HUES48 (cell line): ENCODE measurements around the gene AMMECR1.
"Not testable (repeated sequence)": the region's sequence is repeated elsewhere in the genome, so short reads cannot be mapped to it uniquely, and the experiment has no call there.

Experiments
- H3K27ac ChIP-seq: one replicate; pipeline ENCODE4 v1.7.0; 2013; ENCODE audit warnings: low read depth, low read length, inconsistent platforms
- H3K27me3 ChIP-seq: 2 replicates; pipeline ENCODE4 v1.6.1; 2013; ENCODE audit warnings: mild to moderate bottlenecking, low read length; ENCODE audit not compliant: control insufficient read depth, insufficient read depth
- H3K36me3 ChIP-seq: 2 replicates; pipeline ENCODE4 v1.6.1; 2013; ENCODE audit warnings: low read length; ENCODE audit not compliant: control insufficient read depth, insufficient read depth
- H3K4me1 ChIP-seq: 2 replicates; pipeline ENCODE4 v1.6.1; 2013; ENCODE audit warnings: mild to moderate bottlenecking, low read length; ENCODE audit not compliant: control insufficient read depth, insufficient read depth
- H3K4me3 ChIP-seq: 2 replicates; pipeline ENCODE4 v1.5.1; 2013; ENCODE audit warnings: mild to moderate bottlenecking, low read depth, low read length
- H3K9ac ChIP-seq: 2 replicates; pipeline ENCODE4 v1.6.1; 2013; ENCODE audit warnings: mild to moderate bottlenecking, low read depth, low read length, moderate library complexity
- H3K9me3 ChIP-seq: 2 replicates; pipeline ENCODE4 v1.6.1; 2013; ENCODE audit warnings: low read length; ENCODE audit not compliant: control insufficient read depth, insufficient read depth

The AMMECR1 gene

GRCh38 chrX:110317820-110318663, at the start of gene AMMECR1:
Gene AMMECR1, minus strand, starts transcription at chrX:110318085. Its CDS starts 14 bp downstream, at chrX:110318071.
- Histone ChIP-seq H3K27me3 (peaks cover 5% of the 10 kb centered on the region; the same call in 1 of the 2 replicates), H3K9me3 (no peaks in the 10 kb centered on the region), H3K4me1 (peaks cover 64% of the 10 kb centered on the region), H3K9ac (peak within 1 kb of the TSS; percentile 92), H3K4me3 (peak within 1 kb of the TSS; percentile 95), H3K27ac (peak within 1 kb of the TSS; percentile 71), H3K36me3 (no peaks in the 10 kb centered on the region)

- H3K27me3 ChIP-seq = peaks cover 8% of the 10 kb centered on the region; the same call in 1 of the 2 replicates
- H3K4me3 ChIP-seq = no peak overlapping the region
- no peaks in the 10 kb centered on the region for H3K9me3 ChIP-seq
- no peaks in the 10 kb centered on the region for H3K4me1 ChIP-seq
- no peaks in the 10 kb centered on the region for H3K36me3 ChIP-seq
- H3K27ac ChIP-seq = no peak overlapping the region
- H3K9ac ChIP-seq = no peak overlapping the region
Measured at GRCh38 chrX:110363244-110363643, 45.4 kb upstream of the AMMECR1 start.

- H3K9ac ChIP-seq = no peak overlapping the region
- H3K27me3 ChIP-seq = peaks cover 8% of the 10 kb centered on the region; the same call in 1 of the 2 replicates
- no peak overlapping the region for H3K4me3 ChIP-seq
- H3K4me1 ChIP-seq = no peaks in the 10 kb centered on the region
- H3K9me3 ChIP-seq = no peaks in the 10 kb centered on the region
- no peak overlapping the region for H3K27ac ChIP-seq
- H3K36me3 ChIP-seq = no peaks in the 10 kb centered on the region
Measured at GRCh38 chrX:110359273-110359672, 41.4 kb upstream of the AMMECR1 start.

- peaks cover 8% of the 10 kb centered on the region; the same call in 1 of the 2 replicates for H3K27me3 ChIP-seq
- H3K4me1 ChIP-seq = no peaks in the 10 kb centered on the region
- H3K9me3 ChIP-seq = no peaks in the 10 kb centered on the region
- no peak within 1 kb of the TSS for H3K27ac ChIP-seq
- H3K4me3 ChIP-seq = no peak within 1 kb of the TSS
- no peaks in the 10 kb centered on the region for H3K36me3 ChIP-seq
- no peak within 1 kb of the TSS for H3K9ac ChIP-seq
Measured at GRCh38 chrX:110358548-110358947, 40.7 kb upstream of the AMMECR1 start, which contains the start of gene RTL9. Gene RTL9, plus strand, starts transcription at chrX:110358848. Its CDS starts 91,770 bp downstream, at chrX:110450618.

- H3K9ac ChIP-seq = no peak overlapping the region
- H3K27me3 ChIP-seq = peaks cover 8% of the 10 kb centered on the region
- no peak overlapping the region for H3K27ac ChIP-seq
- no peak overlapping the region for H3K4me3 ChIP-seq
- H3K36me3 ChIP-seq = no peaks in the 10 kb centered on the region
- no peaks in the 10 kb centered on the region for H3K9me3 ChIP-seq
- H3K4me1 ChIP-seq = no peaks in the 10 kb centered on the region
Measured at GRCh38 chrX:110346681-110347080, 28.8 kb upstream of the AMMECR1 start.

- no peak overlapping the region for H3K9ac ChIP-seq
- no peaks in the 10 kb centered on the region; the same call in 1 of the 2 replicates for H3K27me3 ChIP-seq
- no peak overlapping the region for H3K4me3 ChIP-seq
- H3K27ac ChIP-seq = no peak overlapping the region
- H3K4me1 ChIP-seq = no peaks in the 10 kb centered on the region
- no peaks in the 10 kb centered on the region for H3K9me3 ChIP-seq
- no peaks in the 10 kb centered on the region for H3K36me3 ChIP-seq
Measured at GRCh38 chrX:110341189-110342035, 23.5 kb upstream of the AMMECR1 start.

- no peak overlapping the region for H3K4me3 ChIP-seq
- H3K9me3 ChIP-seq = no peaks in the 10 kb centered on the region
- H3K9ac ChIP-seq = no peak overlapping the region
- H3K4me1 ChIP-seq = no peaks in the 10 kb centered on the region
- H3K27ac ChIP-seq = no peak overlapping the region
- peaks cover 10% of the 10 kb centered on the region; the same call in 1 of the 2 replicates for H3K27me3 ChIP-seq
- H3K36me3 ChIP-seq = no peaks in the 10 kb centered on the region
Measured at GRCh38 chrX:110338935-110339334, 21.1 kb upstream of the AMMECR1 start.

GRCh38 chrX:110333458-110333857, 15.6 kb upstream of the AMMECR1 start:
- H3K9me3 ChIP-seq, H3K4me3 ChIP-seq, H3K4me1 ChIP-seq, H3K9ac ChIP-seq, H3K36me3 ChIP-seq, H3K27ac ChIP-seq: not testable (repeated sequence)
- H3K27me3 ChIP-seq = peaks cover 19% of the 10 kb centered on the region

GRCh38 chrX:110331444-110332030, 13.7 kb upstream of the AMMECR1 start:
- Histone ChIP-seq H3K4me3 (no peak overlapping the region), H3K9me3 (no peaks in the 10 kb centered on the region), H3K27ac (no peak overlapping the region), H3K4me1 (no peaks in the 10 kb centered on the region), H3K36me3 (no peaks in the 10 kb centered on the region), H3K27me3 (peaks cover 19% of the 10 kb centered on the region), H3K9ac (no peak overlapping the region)

- H3K9me3 ChIP-seq, H3K4me3 ChIP-seq, H3K9ac ChIP-seq, H3K4me1 ChIP-seq, H3K27me3 ChIP-seq, H3K27ac ChIP-seq, H3K36me3 ChIP-seq: not testable (repeated sequence)
Measured at GRCh38 chrX:110328613-110329012, 10.7 kb upstream of the AMMECR1 start.
